Upper lobe of left lung (tissue), 4 donors: Measurements from ENCODE around the gene STOML1.

ENCODE experiments used
- POLR2A ChIP-seq, 4 donors: fragments of 450-650 bp; IDR thresholded peaks; one replicate each; pipeline ENCODE4 v1.5.1; 2016 to 2017; ENCODE audit warnings: antibody characterized with exemption in 4 of 4, mild to moderate bottlenecking in 2 of 4
- TF ChIP-seq, protein P1 (sequence below), 6 experiments: fragments of 450-650 bp in 4 of 6; fragments of 200-600 bp in 2 of 6; sonication (generic) in 2 of 6; IDR thresholded peaks; one replicate each; pipeline ENCODE4 v1.5.1; 2016 to 2019; ENCODE audit warnings: antibody characterized with exemption in 6 of 6

DNA sequence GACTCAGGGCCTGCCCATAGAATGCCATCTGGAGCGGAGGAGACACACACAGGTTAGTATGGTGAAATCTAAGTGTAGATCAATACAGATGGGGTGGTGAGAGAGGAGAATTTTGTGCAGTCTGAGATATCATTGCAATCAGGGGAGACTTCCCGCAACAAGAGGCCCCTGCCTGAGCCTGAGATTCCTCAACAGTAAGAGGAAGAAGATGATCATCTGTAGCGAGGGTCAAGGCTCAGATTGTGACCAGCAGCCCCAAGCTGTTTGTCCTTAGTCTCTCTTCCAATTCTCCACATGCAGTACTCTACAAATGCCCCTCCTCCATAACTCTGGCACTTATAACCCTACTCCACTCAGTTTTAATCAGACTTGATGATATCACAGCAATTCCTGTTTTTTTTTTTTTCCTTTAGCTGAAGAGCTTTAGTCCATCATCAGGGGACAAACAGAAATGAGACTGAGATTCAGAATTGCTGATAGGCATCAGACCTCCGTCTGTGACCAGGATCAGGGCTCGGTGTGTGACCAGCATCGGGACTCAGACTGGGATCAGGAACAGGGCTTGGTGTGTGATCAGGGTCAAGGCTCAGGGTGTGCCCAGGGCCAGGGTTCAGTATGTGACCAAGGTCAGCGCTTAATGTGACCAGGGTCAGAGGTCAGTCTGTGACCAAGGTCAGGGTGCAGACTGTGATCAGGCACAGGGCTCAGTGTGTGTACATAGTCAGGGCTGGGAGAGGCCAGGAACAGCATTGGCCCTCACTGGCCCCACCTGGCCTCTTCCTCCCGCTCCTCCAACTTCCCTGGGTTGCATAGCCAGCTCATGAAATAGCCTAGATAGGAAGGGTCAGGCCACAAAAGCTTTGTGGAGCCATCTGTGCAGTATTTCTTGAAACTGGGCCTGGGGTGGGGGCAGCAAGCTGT, 51.8 kb downstream of the STOML1 start:
- TF ChIP-seq, protein P1, sequence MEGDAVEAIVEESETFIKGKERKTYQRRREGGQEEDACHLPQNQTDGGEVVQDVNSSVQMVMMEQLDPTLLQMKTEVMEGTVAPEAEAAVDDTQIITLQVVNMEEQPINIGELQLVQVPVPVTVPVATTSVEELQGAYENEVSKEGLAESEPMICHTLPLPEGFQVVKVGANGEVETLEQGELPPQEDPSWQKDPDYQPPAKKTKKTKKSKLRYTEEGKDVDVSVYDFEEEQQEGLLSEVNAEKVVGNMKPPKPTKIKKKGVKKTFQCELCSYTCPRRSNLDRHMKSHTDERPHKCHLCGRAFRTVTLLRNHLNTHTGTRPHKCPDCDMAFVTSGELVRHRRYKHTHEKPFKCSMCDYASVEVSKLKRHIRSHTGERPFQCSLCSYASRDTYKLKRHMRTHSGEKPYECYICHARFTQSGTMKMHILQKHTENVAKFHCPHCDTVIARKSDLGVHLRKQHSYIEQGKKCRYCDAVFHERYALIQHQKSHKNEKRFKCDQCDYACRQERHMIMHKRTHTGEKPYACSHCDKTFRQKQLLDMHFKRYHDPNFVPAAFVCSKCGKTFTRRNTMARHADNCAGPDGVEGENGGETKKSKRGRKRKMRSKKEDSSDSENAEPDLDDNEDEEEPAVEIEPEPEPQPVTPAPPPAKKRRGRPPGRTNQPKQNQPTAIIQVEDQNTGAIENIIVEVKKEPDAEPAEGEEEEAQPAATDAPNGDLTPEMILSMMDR (IDR thresholded peaks at IDR 0.05), result no peak
- no peak for TF ChIP-seq POLR2A (IDR thresholded peaks at IDR 0.05)
